Measurements from ENCODE around the gene PRKAR2A. TPM values are rescaled to one million over a fixed set of nuclear protein-coding genes. Genes with fewer than 3 reads are reported as not detected.
"Not testable (repeated sequence)": the region's sequence is repeated elsewhere in the genome, so short reads cannot be mapped to it uniquely, and the experiment has no call there.

The PRKAR2A gene
- polyA plus RNA-seq, 2 of the 4 experiments (the other 2 are of a cell fraction) = 15.3 to 17.2 TPM

DNA sequence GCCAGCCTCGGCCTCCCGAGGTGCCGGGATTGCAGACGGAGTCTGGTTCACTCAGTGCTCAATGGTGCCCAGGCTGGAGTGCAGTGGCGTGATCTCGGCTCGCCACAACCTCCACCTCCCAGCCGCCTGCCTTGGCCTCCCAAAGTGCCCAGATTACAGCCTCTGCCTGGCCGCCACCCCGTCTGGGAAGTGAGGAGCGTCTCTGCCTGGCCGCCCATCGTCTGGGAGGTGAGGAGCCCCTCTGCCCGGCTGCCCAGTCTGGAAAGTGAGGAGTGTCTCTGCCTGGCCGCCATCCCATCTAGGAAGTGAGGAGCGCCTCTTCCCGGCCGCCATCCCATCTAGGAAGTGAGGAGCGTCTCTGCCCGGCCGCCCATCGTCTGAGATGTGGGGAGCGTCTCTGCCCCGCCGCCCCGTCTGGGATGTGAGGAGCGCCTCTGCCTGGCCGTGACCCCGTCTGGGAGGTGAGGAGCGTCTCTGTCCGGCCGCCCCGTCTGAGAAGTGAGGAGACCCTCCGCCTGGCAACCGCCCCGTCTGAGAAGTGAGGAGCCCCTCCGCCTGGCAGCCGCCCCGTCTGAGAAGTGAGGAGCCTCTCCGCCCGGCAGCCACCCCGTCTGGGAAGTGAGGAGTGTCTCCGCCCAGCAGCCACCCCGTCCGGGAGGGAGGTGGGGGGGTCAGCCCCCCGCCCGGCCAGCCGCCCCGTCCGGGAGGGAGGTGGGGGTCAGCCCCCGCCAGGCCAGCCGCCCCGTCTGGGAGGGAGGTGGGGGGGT, 113.7 kb downstream of the PRKAR2A start:
- ATAC-seq; H3K4me3 ChIP-seq; H3K9me3 ChIP-seq; FAIRE-seq; POLR2A ChIA-PET; DNase-seq (ENCODE audit: low read depth in 1 of 2, low spot score in 1 of 2); H3K4me2 ChIP-seq; H3K4me1 ChIP-seq; H3K27ac ChIP-seq: not testable (repeated sequence)
- WGBS (ENCODE audit: missing lambda C conversion rate) = 100% methylated on average over 9 of the region's 53 CpGs
- CTCF ChIA-PET = interaction anchor here (0.6 kb wide), 1 partner anchor 730 kb away, joined by 4 read pairs; no protein-coding TSS in a partner anchor

DNA sequence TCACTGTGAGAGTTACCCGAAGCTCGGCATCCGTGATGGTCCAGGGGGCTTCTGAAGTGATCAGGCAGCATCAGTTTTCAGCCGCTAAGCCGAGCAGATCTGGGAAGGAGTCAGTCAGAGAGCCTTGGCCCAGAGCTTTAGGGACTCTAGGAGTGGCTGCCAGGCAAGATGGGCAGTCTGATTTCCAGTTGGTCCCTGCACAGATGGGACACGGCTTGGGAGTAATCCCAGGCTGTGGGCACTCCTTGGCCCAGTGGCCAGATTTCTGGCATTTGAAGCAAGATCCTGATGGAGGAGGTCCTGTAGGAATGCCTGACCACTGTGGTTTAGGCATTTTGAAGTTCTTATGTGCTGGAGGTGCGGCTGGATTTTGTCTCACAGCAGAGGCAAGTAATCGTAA, 120.2 kb downstream of the PRKAR2A start:
- Histone ChIP-seq H3K27ac (no peak overlapping the region), H3K4me2 (no peak overlapping the region), H3K4me1 (peaks cover 11% of the 10 kb centered on the region; the same call in 2 of the 3 replicates), H3K4me3 (no peak overlapping the region), H3K9me3 (no peaks in the 10 kb centered on the region)
- CTCF ChIA-PET = interaction anchor here (2.5 kb wide), 1 partner anchor 12 kb away, joined by 13 read pairs; no protein-coding TSS in a partner anchor
- WGBS (ENCODE audit: missing lambda C conversion rate) = 76% methylated on average over 6 of the region's 8 CpGs
- POLR2A ChIA-PET = no interaction called here
- TF ChIP-seq HOXB13 (CRISPR knock-in tag; IDR thresholded peaks at IDR 0.05; ENCODE audit: low read depth) = no peak
- no peak for TF ChIP-seq FOSB (CRISPR knock-in tag; IDR thresholded peaks at IDR 0.05)
- TF ChIP-seq, protein P1, sequence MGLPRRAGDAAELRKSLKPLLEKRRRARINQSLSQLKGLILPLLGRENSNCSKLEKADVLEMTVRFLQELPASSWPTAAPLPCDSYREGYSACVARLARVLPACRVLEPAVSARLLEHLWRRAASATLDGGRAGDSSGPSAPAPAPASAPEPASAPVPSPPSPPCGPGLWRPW (IDR thresholded peaks at IDR 0.05) = no peak
- TF ChIP-seq FOXS1 (CRISPR knock-in tag; IDR thresholded peaks at IDR 0.05) = no peak
- TF ChIP-seq RNF2 (IDR thresholded peaks at IDR 0.05; ENCODE audit: borderline replicate concordance, low read depth) = no peak
- no peak for TF ChIP-seq EHMT2 (IDR thresholded peaks at IDR 0.05; ENCODE audit: low read depth)
- TF ChIP-seq, protein P2, sequence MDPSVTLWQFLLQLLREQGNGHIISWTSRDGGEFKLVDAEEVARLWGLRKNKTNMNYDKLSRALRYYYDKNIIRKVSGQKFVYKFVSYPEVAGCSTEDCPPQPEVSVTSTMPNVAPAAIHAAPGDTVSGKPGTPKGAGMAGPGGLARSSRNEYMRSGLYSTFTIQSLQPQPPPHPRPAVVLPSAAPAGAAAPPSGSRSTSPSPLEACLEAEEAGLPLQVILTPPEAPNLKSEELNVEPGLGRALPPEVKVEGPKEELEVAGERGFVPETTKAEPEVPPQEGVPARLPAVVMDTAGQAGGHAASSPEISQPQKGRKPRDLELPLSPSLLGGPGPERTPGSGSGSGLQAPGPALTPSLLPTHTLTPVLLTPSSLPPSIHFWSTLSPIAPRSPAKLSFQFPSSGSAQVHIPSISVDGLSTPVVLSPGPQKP (IDR thresholded peaks at IDR 0.05; ENCODE audit: low read depth, low read length) = no peak
- TF ChIP-seq, protein P3, sequence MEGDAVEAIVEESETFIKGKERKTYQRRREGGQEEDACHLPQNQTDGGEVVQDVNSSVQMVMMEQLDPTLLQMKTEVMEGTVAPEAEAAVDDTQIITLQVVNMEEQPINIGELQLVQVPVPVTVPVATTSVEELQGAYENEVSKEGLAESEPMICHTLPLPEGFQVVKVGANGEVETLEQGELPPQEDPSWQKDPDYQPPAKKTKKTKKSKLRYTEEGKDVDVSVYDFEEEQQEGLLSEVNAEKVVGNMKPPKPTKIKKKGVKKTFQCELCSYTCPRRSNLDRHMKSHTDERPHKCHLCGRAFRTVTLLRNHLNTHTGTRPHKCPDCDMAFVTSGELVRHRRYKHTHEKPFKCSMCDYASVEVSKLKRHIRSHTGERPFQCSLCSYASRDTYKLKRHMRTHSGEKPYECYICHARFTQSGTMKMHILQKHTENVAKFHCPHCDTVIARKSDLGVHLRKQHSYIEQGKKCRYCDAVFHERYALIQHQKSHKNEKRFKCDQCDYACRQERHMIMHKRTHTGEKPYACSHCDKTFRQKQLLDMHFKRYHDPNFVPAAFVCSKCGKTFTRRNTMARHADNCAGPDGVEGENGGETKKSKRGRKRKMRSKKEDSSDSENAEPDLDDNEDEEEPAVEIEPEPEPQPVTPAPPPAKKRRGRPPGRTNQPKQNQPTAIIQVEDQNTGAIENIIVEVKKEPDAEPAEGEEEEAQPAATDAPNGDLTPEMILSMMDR (IDR thresholded peaks at IDR 0.05) = no peak
- TF ChIP-seq, protein P4, sequence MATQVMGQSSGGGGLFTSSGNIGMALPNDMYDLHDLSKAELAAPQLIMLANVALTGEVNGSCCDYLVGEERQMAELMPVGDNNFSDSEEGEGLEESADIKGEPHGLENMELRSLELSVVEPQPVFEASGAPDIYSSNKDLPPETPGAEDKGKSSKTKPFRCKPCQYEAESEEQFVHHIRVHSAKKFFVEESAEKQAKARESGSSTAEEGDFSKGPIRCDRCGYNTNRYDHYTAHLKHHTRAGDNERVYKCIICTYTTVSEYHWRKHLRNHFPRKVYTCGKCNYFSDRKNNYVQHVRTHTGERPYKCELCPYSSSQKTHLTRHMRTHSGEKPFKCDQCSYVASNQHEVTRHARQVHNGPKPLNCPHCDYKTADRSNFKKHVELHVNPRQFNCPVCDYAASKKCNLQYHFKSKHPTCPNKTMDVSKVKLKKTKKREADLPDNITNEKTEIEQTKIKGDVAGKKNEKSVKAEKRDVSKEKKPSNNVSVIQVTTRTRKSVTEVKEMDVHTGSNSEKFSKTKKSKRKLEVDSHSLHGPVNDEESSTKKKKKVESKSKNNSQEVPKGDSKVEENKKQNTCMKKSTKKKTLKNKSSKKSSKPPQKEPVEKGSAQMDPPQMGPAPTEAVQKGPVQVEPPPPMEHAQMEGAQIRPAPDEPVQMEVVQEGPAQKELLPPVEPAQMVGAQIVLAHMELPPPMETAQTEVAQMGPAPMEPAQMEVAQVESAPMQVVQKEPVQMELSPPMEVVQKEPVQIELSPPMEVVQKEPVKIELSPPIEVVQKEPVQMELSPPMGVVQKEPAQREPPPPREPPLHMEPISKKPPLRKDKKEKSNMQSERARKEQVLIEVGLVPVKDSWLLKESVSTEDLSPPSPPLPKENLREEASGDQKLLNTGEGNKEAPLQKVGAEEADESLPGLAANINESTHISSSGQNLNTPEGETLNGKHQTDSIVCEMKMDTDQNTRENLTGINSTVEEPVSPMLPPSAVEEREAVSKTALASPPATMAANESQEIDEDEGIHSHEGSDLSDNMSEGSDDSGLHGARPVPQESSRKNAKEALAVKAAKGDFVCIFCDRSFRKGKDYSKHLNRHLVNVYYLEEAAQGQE (IDR thresholded peaks at IDR 0.05) = no peak
- ATAC-seq (no peak), DNase-seq (ENCODE audit: low read depth in 1 of 2, low spot score in 1 of 2) (no peak), FAIRE-seq (no peak)

DNA sequence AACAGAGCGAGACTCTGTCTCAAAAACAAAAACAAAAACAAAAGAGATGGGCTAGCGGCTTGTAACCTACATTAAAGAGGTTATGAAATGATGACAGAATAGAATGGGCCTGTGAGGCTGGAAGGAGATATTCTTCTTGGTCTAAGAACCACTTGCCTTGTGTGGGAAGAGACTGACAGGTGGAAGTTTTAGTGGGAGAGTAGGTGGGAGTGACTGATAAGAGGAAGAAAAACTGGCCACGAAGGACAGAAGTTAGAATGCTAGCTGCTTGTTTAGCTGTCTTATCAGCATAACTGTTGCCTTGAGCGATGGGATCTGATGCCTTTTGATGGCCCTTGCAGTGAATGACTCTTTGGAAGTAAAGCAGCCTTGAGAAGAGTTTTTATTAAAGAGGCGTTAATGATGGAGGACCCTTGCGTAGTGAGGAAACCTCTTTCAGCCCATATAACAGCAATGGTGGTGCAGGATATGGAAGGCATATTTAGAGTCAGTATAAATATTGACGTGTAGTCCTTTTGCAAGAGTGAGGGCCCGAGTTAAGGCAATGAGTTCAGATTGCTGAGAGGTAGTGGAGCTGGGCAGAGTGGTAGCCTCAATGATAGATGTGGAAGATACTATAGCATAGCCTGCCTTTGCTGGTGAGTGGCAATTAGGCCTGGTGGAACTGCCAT, 122.4 kb downstream of the PRKAR2A start:
- not testable (repeated sequence) for FAIRE-seq; H3K4me2 ChIP-seq; H3K9me3 ChIP-seq; H3K27ac ChIP-seq; ATAC-seq; H3K4me3 ChIP-seq; DNase-seq (ENCODE audit: low read depth in 1 of 2, low spot score in 1 of 2)
- CTCF ChIA-PET = interaction anchor here (1.3 kb wide), 1 partner anchor 15 kb away, joined by 7 read pairs; no protein-coding TSS in a partner anchor
- peaks cover 22% of the 10 kb centered on the region; the same call in 2 of the 3 replicates for H3K4me1 ChIP-seq
- 82% methylated on average over 8 of the region's 8 CpGs for WGBS (ENCODE audit: missing lambda C conversion rate)
- POLR2A ChIA-PET = interaction anchor here (1.2 kb wide), 1 partner anchor 8 kb away, joined by 3 read pairs; the partner anchor contains the start of gene IP6K2
